ENCODE data around the gene ELFN2. TPM values are rescaled to one million over a fixed set of nuclear protein-coding genes. Genes with fewer than 3 reads are reported as not detected.
"Not testable (repeated sequence)": the region's sequence is repeated elsewhere in the genome, so short reads cannot be mapped to it uniquely, and the experiment has no call there.

ELFN2 gene
- total RNA-seq, 2 donors from 2014 or later: 2.8 to 4.3 TPM

GRCh38 chr22:37403267-37403960 lies 23.9 kb downstream of the ELFN2 start:
- WGBS: 53% methylated on average over 26 of the region's 26 CpGs
- intact Hi-C loops (cut with DNase I): no loop called here
- TF ChIP-seq POLR2AphosphoS5 (IDR thresholded peaks at IDR 0.05): no peak
- no peak for TF ChIP-seq POLR2A (IDR thresholded peaks at IDR 0.05)
- no peak for TF ChIP-seq CTCF (IDR thresholded peaks at IDR 0.05)
- Histone ChIP-seq H3K4me3 (no peak overlapping the region), H3K9me3 (no peaks in the 10 kb centered on the region), H3K4me1 (replicated peaks) (peaks cover 15% of the 10 kb centered on the region), H3K36me3 (no peaks in the 10 kb centered on the region), H3K27ac (no peak overlapping the region), H3K27me3 (replicated peaks; ENCODE audit: insufficient read depth) (no peaks in the 10 kb centered on the region)
- DNase-seq (ENCODE audit: low spot score): no peak

- Histone ChIP-seq H3K36me3 (no peaks in the 10 kb centered on the region), H3K27me3 (replicated peaks; ENCODE audit: insufficient read depth) (no peaks in the 10 kb centered on the region), H3K4me3 (no peak overlapping the region), H3K9me3 (no peaks in the 10 kb centered on the region), H3K27ac (peak overlapping the region; percentile 65 to 67), H3K4me1 (replicated peaks) (peaks cover 15% of the 10 kb centered on the region)
- 38% methylated on average over 10 of the region's 10 CpGs for WGBS
- TF ChIP-seq POLR2AphosphoS5 (IDR thresholded peaks at IDR 0.05) (no peak), POLR2A (IDR thresholded peaks at IDR 0.05) (no peak), CTCF (IDR thresholded peaks at IDR 0.05) (no peak)
- DNase-seq (ENCODE audit: low spot score): peak; percentile 28
- intact Hi-C loops (cut with DNase I): no loop called here
These were observed 25.1 kb downstream of the ELFN2 start for GRCh38 chr22:37402184-37402506.

- DNase-seq (ENCODE audit: low spot score): peak; percentile 58
- H3K36me3 ChIP-seq: no peaks in the 10 kb centered on the region
- H3K9me3 ChIP-seq: no peaks in the 10 kb centered on the region
- H3K27ac ChIP-seq: peak overlapping the region; percentile 65 to 67
- intact Hi-C loops (cut with DNase I): no loop called here
- no peak for TF ChIP-seq POLR2A (IDR thresholded peaks at IDR 0.05)
- no peak for TF ChIP-seq CTCF (IDR thresholded peaks at IDR 0.05)
- TF ChIP-seq POLR2AphosphoS5 (IDR thresholded peaks at IDR 0.05): peak; percentile 67
- H3K4me3 ChIP-seq: no peak overlapping the region
- peaks cover 15% of the 10 kb centered on the region for H3K4me1 ChIP-seq (replicated peaks)
- no peaks in the 10 kb centered on the region for H3K27me3 ChIP-seq (replicated peaks; ENCODE audit: insufficient read depth)
- WGBS: 22% methylated on average over 14 of the region's 14 CpGs
These were observed 25.7 kb downstream of the ELFN2 start for GRCh38 chr22:37401401-37402183.

- no peaks in the 10 kb centered on the region for H3K27me3 ChIP-seq (replicated peaks; ENCODE audit: insufficient read depth)
- peak overlapping the region; percentile 65 to 67 for H3K27ac ChIP-seq
- intact Hi-C loops (cut with DNase I): no loop called here
- H3K36me3 ChIP-seq: no peaks in the 10 kb centered on the region
- H3K9me3 ChIP-seq: no peaks in the 10 kb centered on the region
- peaks cover 15% of the 10 kb centered on the region for H3K4me1 ChIP-seq (replicated peaks)
- WGBS: 51% methylated on average over 11 of the region's 11 CpGs
- TF ChIP-seq POLR2A (IDR thresholded peaks at IDR 0.05) (no peak), POLR2AphosphoS5 (IDR thresholded peaks at IDR 0.05) (no peak), CTCF (IDR thresholded peaks at IDR 0.05) (no peak)
- H3K4me3 ChIP-seq: no peak overlapping the region
- DNase-seq (ENCODE audit: low spot score): no peak
These were observed 26.6 kb downstream of the ELFN2 start for GRCh38 chr22:37400719-37401118.

GRCh38 chr22:37399457-37399856 lies 27.8 kb downstream of the ELFN2 start:
- H3K36me3 ChIP-seq; H3K4me3 ChIP-seq; intact Hi-C loops (cut with DNase I); H3K27me3 ChIP-seq (replicated peaks; ENCODE audit: insufficient read depth); DNase-seq (ENCODE audit: low spot score); H3K27ac ChIP-seq; H3K9me3 ChIP-seq: not testable (repeated sequence)
- WGBS: 84% methylated on average over 18 of the region's 19 CpGs
- peaks cover 15% of the 10 kb centered on the region for H3K4me1 ChIP-seq (replicated peaks)

All from prostate gland (tissue), 2 donors.